Stimulated activated CD4-positive, alpha-beta T cell treated with anti-CD3 and anti-CD28 coated beads, Interleukin-1b, Interleukin-23, amount 100 ng/mL, for 4 hours (primary cell): ENCODE measurements around the gene GRIN2C.

Source experiments
- DNase-seq, 2 donors: peaks; one replicate each; pipeline ENCODE4 v3.0.0-alpha.2; 2020; ENCODE audit warnings: low read depth in 2 of 2

The GRIN2C gene

GRCh38 chr17:74822335-74822938 is 37.2 kb downstream of the GRIN2C start:
- no peak for DNase-seq

- DNase-seq: no peak
Measured at GRCh38 chr17:74821655-74822334, 37.9 kb downstream of the GRIN2C start.

- no peak for DNase-seq
Measured at GRCh38 chr17:74819801-74820436, 39.8 kb downstream of the GRIN2C start.

GRCh38 chr17:74818291-74818938 is 41.3 kb downstream of the GRIN2C start:
- no peak for DNase-seq

- DNase-seq: no peak
Measured at GRCh38 chr17:74816905-74817620, 42.6 kb downstream of the GRIN2C start.

GRCh38 chr17:74815550-74816370 is 43.9 kb downstream of the GRIN2C start:
- DNase-seq: no peak

GRCh38 chr17:74815067-74815466 is 44.6 kb downstream of the GRIN2C start:
- DNase-seq: no peak

GRCh38 chr17:74814453-74814852 is 45.2 kb downstream of the GRIN2C start:
- no peak for DNase-seq

- DNase-seq: no peak
Measured at GRCh38 chr17:74812109-74813009, 47.3 kb downstream of the GRIN2C start.

- DNase-seq: no peak
Measured at GRCh38 chr17:74810699-74811485, 48.8 kb downstream of the GRIN2C start.

- no peak for DNase-seq
Measured at GRCh38 chr17:74808714-74809430, 50.8 kb downstream of the GRIN2C start.

- DNase-seq: no peak
Measured at GRCh38 chr17:74807925-74808324, 51.8 kb downstream of the GRIN2C start.

GRCh38 chr17:74807441-74807840 is 52.2 kb downstream of the GRIN2C start:
- DNase-seq: no peak

- no peak for DNase-seq
Measured at GRCh38 chr17:74806334-74806733, 53.4 kb downstream of the GRIN2C start.

GRCh38 chr17:74805591-74805991 is 54.1 kb downstream of the GRIN2C start:
- no peak for DNase-seq

- no peak for DNase-seq
Measured at GRCh38 chr17:74804683-74805082, 55.0 kb downstream of the GRIN2C start.

- no peak for DNase-seq
Measured at GRCh38 chr17:74803971-74804370, 55.7 kb downstream of the GRIN2C start.

GRCh38 chr17:74803388-74803930 is 56.2 kb downstream of the GRIN2C start:
- no peak for DNase-seq
